Measurements from ENCODE around the gene YBX1.
"Not testable (repeated sequence)": the region's sequence is repeated elsewhere in the genome, so short reads cannot be mapped to it uniquely, and the experiment has no call there.

The YBX1 gene

DNA sequence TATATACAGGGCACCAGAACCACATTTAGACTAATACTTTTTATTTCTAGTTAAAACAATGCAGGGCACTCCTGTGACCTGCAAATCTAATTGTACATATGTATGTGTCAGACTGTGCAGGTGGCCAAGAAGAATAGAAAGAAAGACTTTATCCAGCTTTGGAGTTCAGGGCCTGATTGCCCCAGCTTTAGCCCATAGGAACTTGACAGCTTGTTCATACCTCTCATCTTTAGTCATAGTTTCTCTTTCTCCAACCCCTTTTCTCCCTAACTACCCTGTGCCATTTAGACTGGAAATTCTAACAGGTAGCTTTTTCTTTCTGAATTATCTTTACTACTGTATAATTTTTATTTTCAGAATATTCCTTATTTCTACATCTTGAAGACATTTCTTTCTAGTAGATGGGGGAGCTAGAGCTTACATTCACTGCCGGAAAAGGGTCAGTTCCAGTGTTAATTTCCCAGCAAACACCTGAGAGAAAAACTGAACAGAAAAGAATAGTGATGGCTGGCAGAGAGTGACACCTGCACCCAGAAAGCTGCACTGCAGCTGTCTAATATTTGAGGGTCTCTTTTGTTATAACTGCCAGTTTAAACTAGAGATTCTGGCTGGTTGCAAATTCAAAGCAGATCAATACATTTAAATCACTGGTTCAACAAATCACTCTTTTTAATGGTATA lies 8.4 kb downstream of the YBX1 start:
- DNase-seq, result no peak

- DNase-seq, result no peak
Observed at GRCh38 chr1:42691157-42691498, 8.9 kb downstream of the YBX1 start.

GRCh38 chr1:42692461-42692860 lies 10.2 kb downstream of the YBX1 start:
- peak; percentile 36 for DNase-seq

DNA sequence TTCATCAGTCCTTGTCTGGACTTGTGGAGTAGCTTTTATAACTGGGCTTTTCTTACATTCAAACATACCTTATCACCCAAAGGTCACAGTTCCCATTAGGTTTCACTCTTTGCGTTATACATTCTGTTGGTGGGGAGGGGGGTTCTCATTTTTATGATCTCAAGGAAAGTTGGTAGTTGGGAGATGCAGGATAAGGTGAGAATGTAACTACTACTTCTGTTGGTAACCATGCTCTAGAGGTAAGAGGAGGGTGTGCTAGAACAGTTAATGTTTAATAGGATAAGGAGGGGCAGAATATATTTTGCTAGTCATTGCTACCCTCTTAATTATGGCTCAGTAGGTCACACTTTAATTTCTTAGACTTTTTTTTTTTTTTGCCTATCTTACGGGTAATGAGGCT lies 10.7 kb downstream of the YBX1 start:
- no peak for DNase-seq

DNA sequence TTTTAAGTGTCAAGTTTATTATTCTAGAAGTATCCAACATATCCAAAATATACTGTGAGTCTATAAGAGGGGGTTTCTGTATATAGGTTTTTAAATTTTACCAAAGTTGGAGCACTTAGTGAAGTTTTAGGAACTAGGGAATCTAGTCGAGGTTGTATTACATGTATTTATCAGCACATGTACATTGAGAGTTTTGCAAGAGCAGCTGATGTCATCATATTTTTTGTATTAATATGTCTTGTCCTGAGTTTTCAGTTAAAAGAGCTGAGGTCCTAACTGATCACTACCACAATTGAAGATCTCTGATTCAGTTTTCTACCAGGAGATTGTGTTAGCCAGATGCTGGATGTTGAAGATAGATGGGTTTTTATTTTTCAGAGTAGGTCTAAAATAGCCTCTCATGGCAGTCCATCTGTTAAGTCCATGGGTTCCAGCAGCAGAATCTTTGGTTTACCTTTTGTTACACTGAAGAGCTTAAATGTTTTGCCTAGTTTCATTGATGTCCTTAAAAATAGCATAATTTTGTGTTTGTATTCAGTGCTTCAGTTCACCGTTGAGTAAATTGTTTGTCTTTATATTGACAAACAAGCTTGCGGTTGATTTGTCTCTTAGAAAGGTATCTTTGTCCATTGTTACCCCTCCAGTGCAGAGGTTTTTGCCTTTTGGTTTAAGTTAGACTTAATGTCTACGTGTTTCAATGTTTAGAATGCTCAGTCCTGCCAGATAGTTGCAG lies 16.0 kb downstream of the YBX1 start:
- no peak for DNase-seq

DNA sequence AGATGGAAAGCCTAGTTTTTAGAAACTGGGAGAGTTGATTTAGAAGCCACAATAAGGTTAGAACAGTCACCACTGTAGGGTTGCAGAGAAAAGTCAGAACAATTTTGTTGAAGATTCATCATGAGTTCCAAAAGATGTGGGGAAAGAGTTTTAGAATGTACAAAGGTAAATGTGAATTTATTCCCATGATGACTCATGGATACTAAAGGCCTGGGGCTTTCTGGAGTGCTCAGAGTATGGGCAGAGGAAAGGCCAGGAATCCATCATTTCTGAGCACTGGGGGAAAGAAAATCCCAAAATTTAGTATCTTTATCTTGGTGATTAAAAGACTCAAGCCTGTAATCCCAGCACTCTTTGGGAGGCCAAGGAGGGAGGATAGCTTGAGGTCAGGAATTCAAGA lies 17.8 kb downstream of the YBX1 start:
- no peak for DNase-seq

GRCh38 chr1:42703888-42704464 lies 21.8 kb downstream of the YBX1 start:
- DNase-seq, result no peak

GRCh38 chr1:42712808-42713207 lies 30.6 kb downstream of the YBX1 start:
- DNase-seq, result not testable (repeated sequence)

DNA sequence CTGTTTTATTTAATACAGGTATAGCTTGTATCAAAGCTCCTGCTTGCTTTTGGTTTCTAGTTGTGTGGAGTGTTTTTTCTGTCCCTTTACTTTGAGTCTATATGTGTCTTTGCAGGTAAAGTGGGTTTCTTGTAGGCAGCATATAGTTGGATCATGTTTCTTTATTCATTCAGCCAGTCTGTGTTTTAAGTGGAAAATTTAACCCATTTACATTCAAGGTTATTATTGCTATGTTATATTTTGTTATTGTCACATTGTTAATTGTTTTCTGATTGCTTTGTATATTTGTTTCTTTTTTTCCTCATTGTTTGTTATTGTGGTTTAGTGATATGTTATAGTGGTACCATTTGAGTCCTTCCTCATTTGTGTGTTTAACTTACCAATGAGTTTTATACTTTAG lies 31.1 kb downstream of the YBX1 start:
- DNase-seq, result no peak

GRCh38 chr1:42714441-42714840 lies 32.2 kb downstream of the YBX1 start:
- DNase-seq, result not testable (repeated sequence)

- DNase-seq, result peak; percentile 61
Observed at GRCh38 chr1:42720868-42721267, 38.6 kb downstream of the YBX1 start.

DNA sequence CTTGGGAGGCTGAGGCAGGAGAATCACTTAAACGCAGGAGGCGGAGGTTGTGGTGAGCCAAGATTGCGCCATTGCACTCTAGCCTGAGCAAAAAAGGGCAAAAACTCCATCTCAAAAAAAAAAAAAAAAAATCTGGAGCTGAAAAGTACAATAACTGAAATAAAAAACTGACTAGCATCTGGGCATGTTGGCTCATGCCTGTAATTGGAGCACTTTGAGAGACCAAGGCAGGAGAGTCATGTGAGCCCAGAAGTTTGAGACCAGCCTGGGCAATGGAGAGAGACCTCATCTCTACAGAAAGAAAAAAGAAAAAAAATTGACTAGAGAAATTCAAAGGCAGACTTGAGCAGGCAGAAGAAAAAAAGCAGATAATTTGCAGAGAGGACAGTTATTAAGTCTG lies 39.7 kb downstream of the YBX1 start:
- no peak for DNase-seq

DNA sequence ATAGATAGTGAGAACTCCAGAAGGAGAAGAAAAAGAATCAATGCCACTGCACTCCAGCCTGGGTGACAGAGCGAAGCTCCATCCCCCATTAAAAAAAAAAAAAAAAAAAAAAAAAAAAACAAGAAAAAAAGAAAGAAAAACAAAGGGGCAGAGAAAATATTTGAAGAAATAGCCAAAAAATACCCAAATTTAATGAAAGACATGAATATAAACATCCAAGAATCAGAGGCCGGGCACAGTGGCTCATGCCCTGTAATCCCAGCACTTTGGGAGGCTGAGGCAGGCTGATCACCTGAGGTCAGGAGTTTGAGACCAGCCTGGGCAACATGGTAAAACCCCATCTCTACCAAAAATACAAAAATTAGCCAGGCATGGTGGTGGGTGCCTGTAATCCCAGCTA lies 40.2 kb downstream of the YBX1 start:
- not testable (repeated sequence) for DNase-seq

- DNase-seq, result no peak
Observed at GRCh38 chr1:42723511-42723910, 41.3 kb downstream of the YBX1 start.

GRCh38 chr1:42725820-42726219 lies 43.6 kb downstream of the YBX1 start:
- not testable (repeated sequence) for DNase-seq

DNA sequence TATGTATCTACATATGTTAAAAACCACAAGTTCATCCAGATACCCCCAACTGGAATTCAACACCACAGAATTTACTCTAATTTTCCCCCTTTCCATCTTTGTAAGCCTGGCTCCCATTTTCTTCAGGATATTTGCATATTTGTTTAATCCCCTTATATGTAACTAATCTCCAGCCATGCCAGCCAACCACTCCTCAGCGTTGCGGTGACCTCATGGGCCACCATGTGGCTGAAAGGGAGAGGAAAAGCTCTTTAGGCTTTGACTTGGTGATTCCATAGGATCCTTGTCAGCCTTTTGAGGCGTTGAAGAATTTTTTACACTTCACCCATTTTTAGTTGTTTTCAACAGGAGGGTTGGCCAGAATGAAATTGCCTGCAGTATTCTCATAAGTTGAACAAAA lies 47.8 kb downstream of the YBX1 start:
- DNase-seq, result no peak

GRCh38 chr1:42730988-42731387 lies 48.8 kb downstream of the YBX1 start:
- DNase-seq, result no peak

DNA sequence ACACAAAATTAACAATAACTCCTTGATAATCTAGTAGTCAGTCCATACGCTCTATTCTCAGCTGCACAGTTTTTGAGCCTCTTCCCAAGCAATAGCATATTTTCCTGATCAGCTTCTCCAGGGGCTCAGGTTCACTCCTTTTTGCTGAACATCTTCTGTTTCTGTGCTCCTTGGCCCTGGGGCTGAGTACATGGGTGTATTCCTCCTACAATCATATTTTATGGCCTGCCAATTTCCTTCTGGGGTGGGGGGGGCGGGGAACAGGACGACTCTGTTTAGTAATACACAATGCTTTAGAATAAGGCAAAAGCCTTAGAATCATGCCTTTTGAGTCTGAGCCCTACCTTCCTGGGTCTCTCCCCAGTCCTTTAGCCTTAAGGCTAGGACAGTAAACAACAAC lies 49.4 kb downstream of the YBX1 start:
- no peak for DNase-seq

- no peak for DNase-seq
Observed at GRCh38 chr1:42732126-42732680, 50.0 kb downstream of the YBX1 start.

DNA sequence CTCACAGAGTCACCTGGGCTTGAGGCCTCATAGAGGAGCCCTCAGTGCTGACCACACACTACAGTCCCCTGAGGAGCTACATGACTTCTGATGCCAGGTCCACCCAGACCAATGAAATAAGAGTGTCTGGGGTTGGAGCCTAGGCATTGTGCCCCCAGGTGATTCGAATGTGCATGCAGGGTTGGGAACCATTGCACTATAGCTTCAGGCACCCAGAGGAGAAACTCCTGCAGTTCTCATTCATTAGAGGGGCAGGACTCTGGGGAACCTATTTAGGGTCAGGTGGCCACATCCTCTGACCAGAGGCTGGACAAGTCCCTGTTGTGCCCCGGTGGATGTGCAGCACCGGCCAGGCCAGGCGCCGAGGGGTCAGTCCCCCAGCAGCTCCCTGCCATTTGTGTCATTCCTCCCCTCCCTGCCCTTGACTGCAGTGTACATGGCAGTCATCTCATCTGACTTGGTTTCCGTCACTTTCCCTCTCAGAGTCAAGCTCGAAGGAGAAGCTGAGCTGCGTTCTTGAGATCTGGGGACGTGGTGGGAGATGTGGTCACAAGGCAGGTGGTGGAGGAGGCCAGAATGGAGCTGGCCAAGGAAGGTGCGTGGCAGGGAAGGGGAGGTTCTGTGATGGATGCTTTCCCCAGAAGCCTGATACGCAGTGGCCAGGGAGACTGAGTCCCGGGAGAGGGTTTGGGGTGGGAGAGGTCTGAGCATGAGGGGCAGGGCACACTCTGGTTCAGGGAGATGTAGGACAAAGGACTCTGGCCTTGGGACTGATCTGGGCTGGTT lies 51.4 kb downstream of the YBX1 start:
- DNase-seq, result no peak

GRCh38 chr1:42734201-42735035 lies 52.2 kb downstream of the YBX1 start:
- DNase-seq, result no peak

DNA sequence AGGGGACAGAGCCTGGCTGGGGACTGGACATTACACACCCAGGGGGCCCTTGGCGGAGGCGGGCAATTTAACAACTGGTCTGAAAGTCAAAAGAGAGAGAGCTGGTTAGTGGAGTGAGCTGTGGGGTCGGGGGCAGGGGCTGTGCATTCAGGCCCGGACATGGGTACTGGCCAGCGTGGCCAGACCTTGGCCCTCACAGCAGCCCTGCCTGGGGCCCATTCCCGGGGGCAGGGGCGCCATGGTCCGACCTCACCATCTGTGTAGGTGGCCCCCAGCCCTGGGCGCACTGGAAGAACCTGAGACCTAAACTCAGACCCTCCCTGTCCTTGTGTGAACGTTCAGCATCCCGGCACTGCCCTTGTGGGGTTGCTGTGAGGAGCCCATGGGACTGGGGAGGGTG lies 52.8 kb downstream of the YBX1 start:
- DNase-seq, result no peak
